Trophoblast cell (in vitro differentiated cells and primary cell): Measurements from ENCODE around the gene EPC2.
A peak's percentile ranks its signal among the peaks of the same experiment; 100 is the strongest.

Source experiments
- DNase-seq, 2 donors: peaks; one replicate each; pipeline ENCODE4 v3.0.0-alpha.2; 2016
- H2AFZ ChIP-seq: 2 replicates; pipeline ENCODE4 v1.6.1; 2013; ENCODE audit warnings: low read length, moderate library complexity, mild to moderate bottlenecking; ENCODE audit not compliant: insufficient read depth, poor library complexity
- H2AK5ac ChIP-seq: 2 replicates; pipeline ENCODE4 v1.6.1; 2013; ENCODE audit warnings: mild to moderate bottlenecking, low read length
- H2BK120ac ChIP-seq: 2 replicates; pipeline ENCODE4 v1.6.1; 2013; ENCODE audit warnings: low read length, mild to moderate bottlenecking, moderate library complexity; ENCODE audit not compliant: insufficient read depth, poor library complexity
- H2BK12ac ChIP-seq: 2 replicates; pipeline ENCODE4 v1.6.1; 2013; ENCODE audit warnings: mild to moderate bottlenecking, low read length, moderate library complexity
- H2BK5ac ChIP-seq: 2 replicates; pipeline ENCODE4 v1.6.1; 2013; ENCODE audit warnings: low read length, low read depth, moderate library complexity, mild to moderate bottlenecking; ENCODE audit not compliant: poor library complexity
- H3K14ac ChIP-seq: 2 replicates; pipeline ENCODE4 v1.6.1; 2013; ENCODE audit warnings: mild to moderate bottlenecking, low read length
- H3K18ac ChIP-seq: 2 replicates; pipeline ENCODE4 v1.6.1; 2013; ENCODE audit warnings: mild to moderate bottlenecking, low read length
- H3K23ac ChIP-seq: 2 replicates; pipeline ENCODE4 v1.6.1; 2013; ENCODE audit warnings: low read length
- H3K27ac ChIP-seq: 2 replicates; pipeline ENCODE4 v1.5.1; 2013; ENCODE audit warnings: low read depth, mild to moderate bottlenecking, inconsistent platforms, low read length, moderate library complexity
- H3K27me3 ChIP-seq: 2 replicates; pipeline ENCODE4 v1.6.1; 2013; ENCODE audit warnings: inconsistent platforms, mild to moderate bottlenecking, low read length, moderate library complexity; ENCODE audit not compliant: insufficient read depth
- H3K36me3 ChIP-seq, 2 experiments: 1 replicate in 1 of 2; 2 replicates in 1 of 2; pipeline ENCODE4 v1.6.1; 2013; ENCODE audit warnings: low read length in 2 of 2, mild to moderate bottlenecking in 2 of 2, moderate library complexity in 1 of 2; ENCODE audit not compliant: insufficient read depth in 2 of 2, control insufficient read depth in 1 of 2
- H3K4ac ChIP-seq: 2 replicates; pipeline ENCODE4 v1.6.1; 2013; ENCODE audit warnings: low read depth, mild to moderate bottlenecking, low read length, moderate library complexity
- H3K4me1 ChIP-seq, 2 experiments: 1 replicate in 1 of 2; 2 replicates in 1 of 2; pipeline ENCODE4 v1.6.1; 2013; ENCODE audit warnings: low read length in 2 of 2, mild to moderate bottlenecking in 2 of 2, moderate library complexity in 1 of 2; ENCODE audit not compliant: insufficient read depth in 2 of 2, control insufficient read depth in 1 of 2
- H3K4me2 ChIP-seq: 2 replicates; pipeline ENCODE4 v1.6.1; 2013; ENCODE audit warnings: inconsistent platforms, mild to moderate bottlenecking, low read length, moderate library complexity
- H3K4me3 ChIP-seq: 2 replicates; pipeline ENCODE4 v1.5.1; 2013; ENCODE audit warnings: mild to moderate bottlenecking, low read depth, low read length, inconsistent platforms
- H3K79me1 ChIP-seq: one replicate; pipeline ENCODE4 v1.6.1; 2013; ENCODE audit warnings: low read length
- H3K79me2 ChIP-seq: 2 replicates; pipeline ENCODE4 v1.6.1; 2013; ENCODE audit warnings: low read length, mild to moderate bottlenecking; ENCODE audit not compliant: control insufficient read depth, insufficient read depth, poor library complexity
- H3K9ac ChIP-seq: 2 replicates; pipeline ENCODE4 v1.6.1; 2013; ENCODE audit warnings: mild to moderate bottlenecking, low read length
- H3K9me3 ChIP-seq: 2 replicates; pipeline ENCODE4 v1.6.1; 2013; ENCODE audit warnings: low read depth, mild to moderate bottlenecking, control low read depth, inconsistent platforms, low read length; ENCODE audit not compliant: insufficient read depth
- H4K12ac ChIP-seq: 2 replicates; pipeline ENCODE4 v1.6.1; 2013; ENCODE audit warnings: low read depth, mild to moderate bottlenecking, low read length, moderate library complexity
- H4K8ac ChIP-seq: 2 replicates; pipeline ENCODE4 v1.6.1; 2013; ENCODE audit warnings: low read depth, mild to moderate bottlenecking, low read length, moderate library complexity
- H4K91ac ChIP-seq: one replicate; pipeline ENCODE4 v1.6.1; 2013; ENCODE audit warnings: low read depth, mild to moderate bottlenecking, low read length, moderate library complexity
- WGBS: extraction: QIAGEN DNeasy Blood & Tissue Kit; methylation state at CpG from one replicate; pipeline ENCODE4 v1.1.7; 2013; ENCODE audit warnings: missing lambda C conversion rate; ENCODE audit not compliant: insufficient read length, insufficient coverage; ENCODE audit errors: extremely low coverage; 5-methylcytosine and 5-hydroxymethylcytosine counted together

EPC2 gene

GRCh38 chr2:148602885-148603561 lies 41.5 kb upstream of the EPC2 start:
- Histone ChIP-seq H3K4me1 (peaks cover 0 to 6% of the 10 kb centered on the region in 2 experiments), H3K79me2 (no peaks in the 10 kb centered on the region), H3K79me1 (peaks cover 1% of the 10 kb centered on the region), H3K27me3 (no peaks in the 10 kb centered on the region), H4K8ac (no peak overlapping the region), H2AFZ (no peak overlapping the region), H3K9me3 (peaks cover 3% of the 10 kb centered on the region), H3K4ac (no peak overlapping the region), H3K4me3 (no peak overlapping the region), H2AK5ac (no peak overlapping the region), H2BK120ac (no peak overlapping the region), H3K14ac (no peak overlapping the region), H3K27ac (no peak overlapping the region), H2BK5ac (no peak overlapping the region), H4K91ac (no peak overlapping the region), H3K9ac (no peak overlapping the region), H3K4me2 (no peak overlapping the region), H3K18ac (no peak overlapping the region), H3K23ac (no peak overlapping the region), H3K36me3 (no peaks in the 10 kb centered on the region), H2BK12ac (no peak overlapping the region), H4K12ac (no peak overlapping the region)
- no peak for DNase-seq
- no CpG with 5 or more reads among the region's 10 CpGs for WGBS

- Histone ChIP-seq H3K4me2 (no peak overlapping the region), H3K9me3 (peaks cover 3% of the 10 kb centered on the region), H4K12ac (no peak overlapping the region), H4K8ac (no peak overlapping the region), H3K36me3 (no peaks in the 10 kb centered on the region), H2BK12ac (no peak overlapping the region), H2AK5ac (no peak overlapping the region), H3K79me2 (no peaks in the 10 kb centered on the region), H2BK120ac (no peak overlapping the region), H3K27ac (no peak overlapping the region), H3K23ac (no peak overlapping the region), H3K4me3 (no peak overlapping the region), H3K27me3 (no peaks in the 10 kb centered on the region), H2BK5ac (no peak overlapping the region), H3K4me1 (peaks cover 0 to 6% of the 10 kb centered on the region in 2 experiments), H4K91ac (no peak overlapping the region), H3K79me1 (peaks cover 3% of the 10 kb centered on the region), H3K18ac (no peak overlapping the region), H2AFZ (no peak overlapping the region), H3K9ac (no peak overlapping the region), H3K14ac (no peak overlapping the region), H3K4ac (no peak overlapping the region)
- no peak for DNase-seq
- no CpG with 5 or more reads among the region's 3 CpGs for WGBS
Measured at GRCh38 chr2:148603562-148603920, 41.0 kb upstream of the EPC2 start.

GRCh38 chr2:148604927-148605326 lies 39.6 kb upstream of the EPC2 start:
- Histone ChIP-seq H2AK5ac (no peak overlapping the region), H3K36me3 (no peaks in the 10 kb centered on the region), H2AFZ (no peak overlapping the region), H2BK120ac (no peak overlapping the region), H3K14ac (no peak overlapping the region), H2BK12ac (no peak overlapping the region), H4K8ac (no peak overlapping the region), H3K4me1 (peaks cover 0 to 6% of the 10 kb centered on the region in 2 experiments), H3K27ac (no peak overlapping the region), H3K9ac (no peak overlapping the region), H3K4ac (no peak overlapping the region), H3K9me3 (peaks cover 3% of the 10 kb centered on the region), H3K79me2 (no peaks in the 10 kb centered on the region), H3K4me2 (no peak overlapping the region), H3K18ac (no peak overlapping the region), H3K23ac (no peak overlapping the region), H3K4me3 (no peak overlapping the region), H2BK5ac (no peak overlapping the region), H4K91ac (no peak overlapping the region), H4K12ac (no peak overlapping the region), H3K27me3 (no peaks in the 10 kb centered on the region), H3K79me1 (peaks cover 3% of the 10 kb centered on the region)
- no CpG with 5 or more reads among the region's 7 CpGs for WGBS
- peak; percentile 95 to 96 for DNase-seq

GRCh38 chr2:148607566-148607965 lies 37.0 kb upstream of the EPC2 start:
- H3K27me3 ChIP-seq: no peaks in the 10 kb centered on the region
- no peak overlapping the region for H4K8ac ChIP-seq
- no peak overlapping the region for H3K23ac ChIP-seq
- H4K91ac ChIP-seq: no peak overlapping the region
- H3K9ac ChIP-seq: no peak overlapping the region
- no peak overlapping the region for H2BK12ac ChIP-seq
- peak; percentile 99 to 100 for DNase-seq
- no peak overlapping the region for H4K12ac ChIP-seq
- H3K4me2 ChIP-seq: no peak overlapping the region
- H2AFZ ChIP-seq: no peak overlapping the region
- no peak overlapping the region for H3K4ac ChIP-seq
- H3K4me1 ChIP-seq: peaks cover 0 to 6% of the 10 kb centered on the region in 2 experiments
- no peaks in the 10 kb centered on the region for H3K9me3 ChIP-seq
- H2BK120ac ChIP-seq: no peak overlapping the region
- no peak overlapping the region for H3K18ac ChIP-seq
- H3K79me1 ChIP-seq: peaks cover 3% of the 10 kb centered on the region
- no CpG with 5 or more reads among the region's 4 CpGs for WGBS
- peak overlapping the region; percentile 27 for H3K4me3 ChIP-seq
- no peak overlapping the region for H2AK5ac ChIP-seq
- no peaks in the 10 kb centered on the region for H3K36me3 ChIP-seq
- H3K14ac ChIP-seq: no peak overlapping the region
- no peaks in the 10 kb centered on the region for H3K79me2 ChIP-seq
- H2BK5ac ChIP-seq: no peak overlapping the region
- H3K27ac ChIP-seq: no peak overlapping the region
